ENCODE data around the gene MADCAM1. TPM values are rescaled to one million over a fixed set of nuclear protein-coding genes. Genes with fewer than 3 reads are reported as not detected.

MADCAM1 gene
- total and polyA plus RNA-seq, 2 of the 8 experiments (the other 6 are each of a cell fraction or from before 2014, with no cell fraction given) = 2.3 to 3.0 TPM

DNA sequence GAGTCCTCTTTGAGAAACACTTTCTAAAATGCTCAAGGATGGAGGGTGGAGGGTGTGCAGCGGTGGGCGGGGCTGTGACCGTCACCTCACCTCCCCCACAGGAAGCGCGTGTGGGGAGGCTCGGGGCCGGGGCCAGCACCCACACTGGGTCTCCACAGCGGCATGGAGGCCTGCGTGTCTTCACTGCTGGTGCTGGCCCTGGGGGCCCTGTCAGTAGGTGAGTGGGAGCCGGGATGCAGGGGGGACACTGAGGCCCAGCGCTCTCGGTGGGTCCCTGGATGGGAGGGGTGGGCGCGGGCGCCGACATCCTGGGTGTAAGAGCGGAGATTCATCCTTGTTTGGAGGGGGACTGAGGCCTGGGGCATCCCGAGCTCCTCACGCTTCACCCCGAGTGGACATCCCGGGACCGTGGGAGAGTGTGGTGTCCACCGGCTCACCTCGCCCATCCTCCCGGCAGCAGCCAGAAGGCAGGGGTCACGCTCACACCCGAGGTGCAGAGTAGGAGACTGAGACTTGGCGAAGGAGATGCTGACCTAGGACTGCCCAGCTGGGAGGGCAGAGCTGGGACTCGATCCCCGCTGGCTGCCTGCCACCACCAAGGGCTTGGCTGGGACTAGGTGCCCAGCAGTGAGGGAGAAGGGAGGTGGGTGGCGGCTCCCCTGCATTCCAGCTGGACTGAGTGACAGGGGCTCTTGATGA is 47.8 kb downstream of the MADCAM1 start, which contains the start of gene GZMM:
Gene GZMM (plus strand): TSS at position 144 of the 699 bp plus-strand sequence. CDS start 19 bp downstream, at position 163.
- Histone ChIP-seq H3K14ac (ENCODE audit: insufficient read length) (no peak within 1 kb of the TSS), H2BK12ac (ENCODE audit: low read depth, low read length) (no peak within 1 kb of the TSS), H3K36me3 (ENCODE audit: control insufficient read depth in 2 of 4, insufficient read depth in 4 of 4, low read length in 3 of 4) (peaks cover 0 to 24% (median 5%) of the 10 kb centered on the region in 4 experiments; a peak in 5 of 8 replicates), H3K27me3 (replicated peaks in 1 of 4; ENCODE audit: control insufficient read depth in 3 of 4, extremely low read depth in 1 of 4, insufficient read depth in 3 of 4, low read length in 3 of 4) (no peaks in the 10 kb centered on the region), H3K18ac (ENCODE audit: extremely low read depth, low read length) (no peak within 1 kb of the TSS), H3K27ac (ENCODE audit: low read depth, low read length) (no peak within 1 kb of the TSS), H3K4me1 (replicated peaks in 1 of 4; ENCODE audit: control insufficient read depth in 3 of 4, insufficient read depth in 4 of 4, low read length in 3 of 4) (no peaks in the 10 kb centered on the region; a peak in 1 of 7 replicates), H4K5ac (ENCODE audit: insufficient read length, low read depth, low read length) (no peak within 1 kb of the TSS), H3K56ac (replicated peaks; ENCODE audit: insufficient read length, low read depth, low read length) (no peak within 1 kb of the TSS), H3K4me2 (ENCODE audit: insufficient read depth in 1 of 2, low read depth in 2 of 2, low read length in 2 of 2) (no peak within 1 kb of the TSS), H2BK15ac (ENCODE audit: low read length) (no peak within 1 kb of the TSS), H4K91ac (replicated peaks; ENCODE audit: insufficient read length, low read length) (no peak within 1 kb of the TSS), H2BK20ac (ENCODE audit: low read length) (no peak within 1 kb of the TSS), H2BK5ac (ENCODE audit: low read depth, low read length) (0 out of 2 replicates have a peak within 1 kb of the TSS, but pooled peaks have one; percentile 52), H3K4ac (replicated peaks; ENCODE audit: insufficient read length, low read depth, low read length) (no peak within 1 kb of the TSS), H3K23me2 (ENCODE audit: low read depth, low read length) (peaks cover 3% of the 10 kb centered on the region; the same call in 1 of the 2 replicates), H3K79me2 (ENCODE audit: control insufficient read depth in 1 of 2, insufficient read depth in 2 of 2, low read length in 2 of 2) (no peaks in the 10 kb centered on the region), H4K8ac (ENCODE audit: extremely low read depth, insufficient read depth, low read length) (no peak within 1 kb of the TSS), H3K9ac (replicated peaks in 1 of 4; ENCODE audit: extremely low read depth in 1 of 4, low read depth in 3 of 4, low read length in 3 of 4) (no peak within 1 kb of the TSS), H3K4me3 (ENCODE audit: extremely low read depth in 1 of 4, insufficient read depth in 2 of 4, low read depth in 3 of 4, low read length in 4 of 4) (no peak within 1 kb of the TSS), H3K9me3 (ENCODE audit: insufficient read depth in 2 of 2, low read depth in 1 of 2, low read length in 1 of 2) (no peaks in the 10 kb centered on the region), H4K20me1 (replicated peaks in 1 of 2; ENCODE audit: control insufficient read depth in 1 of 2, insufficient read depth in 2 of 2, low read length in 2 of 2) (peaks cover 2 to 16% of the 10 kb centered on the region in 2 experiments), H2AFZ (ENCODE audit: low read length) (no peak within 1 kb of the TSS), H3K79me1 (ENCODE audit: low read depth, low read length) (0 out of 2 replicates have a peak, but pooled peaks cover 4% of the 10 kb centered on the region), H2AK5ac (ENCODE audit: low read depth, low read length) (0 out of 2 replicates have a peak within 1 kb of the TSS, but pooled peaks have one; percentile 7), H3K23ac (ENCODE audit: insufficient read length) (no peak within 1 kb of the TSS), H2BK120ac (replicated peaks; ENCODE audit: low read depth, low read length) (no peak within 1 kb of the TSS)
- 0 out of 3 replicates have a peak, but pooled peaks of 1 of the 2 experiments have one; percentile 15 for TF ChIP-seq POLR2A (IDR thresholded peaks at IDR 0.05; ENCODE audit: control extremely low read depth in 1 of 2, low read depth in 2 of 2, low read length in 2 of 2)
- TF ChIP-seq POLR2AphosphoS5 (IDR thresholded peaks at IDR 0.05; ENCODE audit: low read depth, low read length) = peak; percentile 38; the same call in 1 of the 2 replicates
- TF ChIP-seq TAF7 (optimal IDR thresholded peaks at IDR 0.05; ENCODE audit: borderline replicate concordance, low read depth, low read length) = no peak
- no peak for FAIRE-seq
- ChIA-PET CTCF (ENCODE audit: partially characterized antibody) (interaction anchor here (0.6 kb wide), 1 partner anchor 101 kb away, joined by 3 read pairs; no protein-coding TSS in a partner anchor), POLR2A (ENCODE audit: partially characterized antibody) (interaction anchor here (0.6 to 4.2 kb wide), 5 partner anchors 9 to 40 kb away, joined by 3 to 43 read pairs (median 5); partner anchors contain the start of gene CDC34)
- 82% methylated on average over 20 of the region's 31 CpGs; no CpG with 5 or more reads in 1 of the 2 experiments for WGBS, 2 experiments (ENCODE audit: extremely low coverage in 1 of 2, insufficient coverage in 1 of 2, insufficient read length in 1 of 2, insufficient replicate concordance in 2 of 2, low coverage in 1 of 2, low lambda C conversion rate in 2 of 2, missing lambda C conversion rate in 1 of 2)
- DNase-seq (ENCODE audit: low read depth in 1 of 2, low spot score in 2 of 2) = no peak
